GM21390 (cell line): Measurements from ENCODE around the gene MPZL1.

ENCODE experiments used
- ATAC-seq: cut with Tn5 transposase; IDR thresholded peaks from one replicate; pipeline ENCODE4 v1.9.1; 2021; ENCODE audit not compliant: unreplicated experiment

MPZL1 gene

DNA sequence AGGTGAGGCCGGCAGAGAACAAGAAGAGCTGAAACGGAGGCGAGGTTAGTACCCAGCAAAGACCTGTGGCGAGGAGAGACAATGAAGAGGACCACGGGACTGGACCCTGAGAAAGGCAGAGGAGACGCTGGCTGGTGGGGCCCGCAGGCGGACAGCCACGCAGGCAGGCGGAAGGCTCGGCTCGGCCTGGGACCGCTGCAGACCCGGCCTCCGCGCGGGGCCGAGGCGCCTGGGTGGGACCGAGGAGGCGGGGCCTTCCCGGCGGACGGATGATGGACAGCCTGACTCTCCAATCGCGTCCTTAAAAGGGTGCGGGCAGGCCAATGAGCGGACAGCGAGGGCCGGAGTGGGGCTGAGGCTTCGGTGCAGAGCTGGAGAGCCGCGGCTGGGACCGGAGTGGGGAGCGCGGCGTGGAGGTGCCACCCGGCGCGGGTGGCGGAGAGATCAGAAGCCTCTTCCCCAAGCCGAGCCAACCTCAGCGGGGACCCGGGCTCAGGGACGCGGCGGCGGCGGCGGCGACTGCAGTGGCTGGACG lies at the start of gene MPZL1:
Gene MPZL1, plus strand, starts transcription at position 366 of the 535 bp plus-strand sequence. CDS start 170 bp downstream, outside the sequence.
- ATAC-seq, result peak; percentile 89

DNA sequence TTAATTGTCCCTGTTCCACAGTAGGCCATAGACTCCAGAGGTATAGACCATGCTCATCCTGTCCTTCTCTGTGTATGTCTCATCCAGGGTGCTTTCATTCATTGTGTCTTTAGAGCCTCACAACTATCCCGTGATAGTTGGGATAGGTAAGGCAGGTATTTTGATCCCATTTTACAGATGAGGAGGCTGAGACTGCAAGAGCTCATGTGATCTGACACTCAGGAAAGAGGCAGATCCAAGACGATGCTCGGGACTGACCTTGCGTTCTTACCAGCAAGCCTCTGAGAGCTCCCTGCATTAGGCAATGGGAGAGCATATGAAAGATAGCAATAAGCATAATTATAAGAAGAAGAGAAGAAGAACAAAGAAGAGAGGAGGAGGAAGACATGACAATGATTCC lies 49.0 kb upstream of the MPZL1 start:
- ATAC-seq, result no peak

DNA sequence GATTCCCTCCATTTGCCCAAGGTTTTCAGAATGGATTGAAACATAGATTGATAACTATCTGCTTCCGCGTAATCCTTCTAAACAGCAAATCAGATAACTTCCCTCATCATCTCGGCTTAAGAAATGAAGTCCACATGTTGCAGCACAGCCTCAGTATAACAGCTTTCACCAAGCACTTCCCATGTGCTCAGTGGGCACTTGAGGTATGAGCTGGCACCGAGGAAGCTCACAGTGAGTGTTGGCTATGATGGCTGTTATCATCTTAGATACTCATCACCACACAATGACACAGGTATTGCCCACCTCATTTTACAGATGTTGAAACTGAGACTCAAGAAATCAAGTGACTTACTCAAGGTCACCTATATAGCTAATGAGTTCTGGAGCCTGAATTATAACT lies 48.5 kb upstream of the MPZL1 start:
- ATAC-seq, result no peak

DNA sequence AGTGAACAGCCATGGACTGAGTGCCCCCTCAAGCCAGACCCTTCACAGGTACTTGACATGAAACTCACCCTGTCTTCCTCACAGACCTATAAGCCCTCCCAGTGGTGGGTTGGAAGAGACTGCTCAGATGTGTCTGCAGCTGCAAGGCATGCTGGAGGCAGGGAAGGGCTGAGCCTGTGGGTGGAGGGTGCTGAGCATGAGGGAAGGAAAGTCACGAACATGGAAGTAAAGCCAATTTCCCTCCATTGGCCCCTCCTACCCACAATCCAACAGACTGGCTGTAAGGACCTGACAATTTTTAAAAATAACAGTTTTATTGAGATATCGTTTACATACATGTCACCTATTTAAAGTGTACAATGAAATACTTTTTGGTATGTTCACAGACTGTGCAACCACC lies 47.6 kb upstream of the MPZL1 start:
- ATAC-seq, result no peak

DNA sequence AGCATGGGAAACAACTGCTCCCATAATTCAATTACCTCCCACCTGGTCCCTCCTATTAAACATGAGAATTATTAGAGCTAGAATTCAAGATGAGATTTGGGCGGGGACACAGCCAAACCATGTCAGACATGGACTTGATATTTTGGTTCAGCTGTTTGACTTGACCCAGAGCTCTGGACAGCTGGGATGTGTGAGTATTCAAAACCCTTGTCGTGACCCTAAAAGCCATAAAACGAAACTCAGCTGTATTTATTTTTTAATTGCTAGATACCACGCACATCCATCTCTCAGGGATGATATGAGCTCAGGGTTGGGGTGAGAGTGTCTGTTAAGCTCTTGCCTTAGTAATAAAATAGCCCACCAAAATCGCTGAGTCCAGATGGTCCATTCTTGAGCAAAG lies 46.3 kb upstream of the MPZL1 start:
- ATAC-seq, result no peak

DNA sequence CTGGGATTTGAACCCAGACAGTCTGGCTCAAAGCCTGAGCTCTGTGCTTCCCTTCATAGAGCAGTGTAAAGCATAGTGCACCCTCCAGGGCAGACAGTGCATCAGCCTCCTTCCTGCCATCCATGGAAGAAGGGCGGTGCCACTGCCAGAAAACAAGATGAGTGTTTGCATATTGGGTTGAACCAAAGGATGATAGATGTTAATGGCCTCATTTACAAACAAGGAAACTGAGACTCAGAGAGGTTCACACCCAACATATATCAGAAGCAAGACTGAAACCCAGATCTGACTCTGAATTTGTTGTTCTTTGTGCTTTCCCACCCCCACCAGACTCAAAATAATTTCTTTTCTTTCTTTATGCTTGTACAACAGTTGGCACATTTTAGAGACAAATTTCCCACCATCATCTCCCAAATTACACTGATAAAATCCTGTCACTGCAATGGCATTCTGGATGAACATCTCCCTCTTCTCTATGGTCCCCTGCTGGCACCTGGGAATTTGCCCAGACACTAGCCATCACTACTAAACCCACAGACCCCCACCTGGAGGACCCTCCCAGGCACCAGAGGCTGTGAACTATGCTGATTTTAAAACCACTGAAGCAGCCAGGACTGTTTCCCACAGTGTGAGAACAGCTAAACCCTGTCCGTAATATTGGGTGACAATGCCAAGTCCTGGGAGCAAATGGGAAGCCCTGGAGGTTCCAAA lies 45.4 kb upstream of the MPZL1 start:
- ATAC-seq, result peak; percentile 70

DNA sequence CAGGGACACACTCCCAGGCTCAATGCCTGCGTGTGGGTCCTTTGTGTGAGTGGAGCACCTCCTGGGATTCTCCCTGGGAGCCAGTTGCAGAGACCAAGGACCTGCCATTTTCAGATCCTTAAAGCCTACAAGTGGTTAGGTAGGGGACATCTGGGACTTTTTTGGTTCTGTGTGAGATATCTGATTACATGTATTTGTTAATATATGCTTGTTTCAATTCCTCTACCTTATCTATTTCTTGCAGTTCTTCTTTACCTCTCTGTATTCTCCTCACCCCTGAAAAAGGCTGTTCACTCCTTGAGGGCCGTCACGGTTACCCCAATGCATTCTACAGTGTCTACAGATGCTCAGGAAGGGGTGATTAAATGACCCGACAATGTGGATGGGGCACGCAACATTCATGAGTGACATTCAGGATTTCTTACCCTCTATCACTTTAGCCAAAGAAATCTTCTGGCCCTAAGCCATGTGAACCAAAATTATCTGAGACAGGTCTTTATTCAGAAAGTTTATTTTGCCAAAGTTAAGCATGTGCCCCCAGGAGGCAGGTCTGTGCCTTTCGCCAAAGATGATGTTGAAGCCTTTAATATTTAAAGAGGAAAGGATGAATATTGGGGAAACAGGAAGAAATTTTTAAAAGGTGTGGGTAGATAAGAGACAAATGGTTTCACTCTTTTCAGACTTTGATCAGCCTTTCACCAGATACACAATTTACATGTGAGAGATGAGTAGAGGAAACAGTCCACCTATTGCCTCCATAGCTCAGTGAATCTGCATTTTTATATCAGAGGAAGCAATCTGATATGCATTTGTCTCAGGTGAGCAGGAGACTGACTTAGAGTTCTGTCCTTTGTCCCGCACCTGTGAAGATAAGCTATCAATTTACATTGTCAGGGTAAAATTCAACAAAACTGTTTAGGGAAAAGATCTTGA lies 44.6 kb upstream of the MPZL1 start:
- peak; percentile 36 for ATAC-seq

DNA sequence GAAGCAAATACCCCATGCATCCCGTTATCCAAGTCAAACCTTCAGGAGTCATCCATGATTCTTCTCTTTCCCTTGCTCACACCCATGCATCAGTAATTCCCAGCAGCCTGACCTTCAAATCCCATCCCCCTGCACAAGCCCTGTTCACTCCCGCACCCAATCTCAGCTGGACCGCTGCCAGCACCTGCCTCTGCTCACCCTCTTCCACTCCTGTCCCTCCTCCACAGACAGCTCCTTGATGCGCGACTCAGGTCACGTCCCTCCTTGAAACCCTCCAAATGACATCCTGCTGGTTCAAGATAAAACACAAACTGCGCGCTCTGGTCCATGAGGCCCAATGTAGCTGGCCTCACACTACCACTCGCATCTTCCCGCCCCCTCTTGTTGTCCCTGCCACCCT lies 43.4 kb upstream of the MPZL1 start:
- no peak for ATAC-seq

DNA sequence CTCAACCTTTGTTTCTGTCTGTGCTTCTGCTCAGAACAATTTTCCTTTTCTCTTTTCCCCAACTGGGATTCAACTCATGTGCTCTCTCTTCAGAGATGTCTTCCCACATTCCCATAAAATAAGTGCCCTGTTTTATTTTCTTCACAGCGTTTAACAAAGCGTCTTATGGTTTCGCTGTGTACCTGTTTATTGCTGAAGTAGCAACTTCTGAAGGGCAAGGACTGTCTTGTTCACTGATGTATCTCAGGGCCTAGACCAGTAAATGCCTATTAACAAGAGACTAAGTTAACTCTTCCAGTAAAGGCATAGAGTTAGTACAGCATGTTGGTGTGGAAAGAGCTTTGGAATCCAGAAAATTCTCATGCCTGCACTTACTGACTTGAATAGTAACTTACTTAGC lies 42.9 kb upstream of the MPZL1 start:
- no peak for ATAC-seq

DNA sequence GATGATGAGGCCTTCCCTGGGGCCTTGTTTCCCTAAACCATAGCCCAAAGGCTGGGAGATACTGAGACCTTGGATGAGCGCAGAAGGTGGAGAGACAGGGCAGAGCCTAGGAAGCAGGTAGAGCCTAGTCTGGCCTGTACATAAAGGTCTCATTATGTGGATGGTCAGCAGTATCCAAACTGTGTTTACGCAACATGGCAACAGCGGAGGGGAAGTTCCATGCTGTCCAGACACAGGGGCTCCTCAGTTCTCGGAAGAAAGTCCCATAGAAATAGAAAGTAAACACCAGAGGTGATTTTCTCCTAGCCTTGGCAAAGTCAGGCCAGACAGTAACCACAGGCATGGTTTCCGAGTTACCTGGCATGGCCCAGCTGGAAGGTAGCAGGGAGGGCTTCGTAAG lies 42.1 kb upstream of the MPZL1 start:
- no peak for ATAC-seq

DNA sequence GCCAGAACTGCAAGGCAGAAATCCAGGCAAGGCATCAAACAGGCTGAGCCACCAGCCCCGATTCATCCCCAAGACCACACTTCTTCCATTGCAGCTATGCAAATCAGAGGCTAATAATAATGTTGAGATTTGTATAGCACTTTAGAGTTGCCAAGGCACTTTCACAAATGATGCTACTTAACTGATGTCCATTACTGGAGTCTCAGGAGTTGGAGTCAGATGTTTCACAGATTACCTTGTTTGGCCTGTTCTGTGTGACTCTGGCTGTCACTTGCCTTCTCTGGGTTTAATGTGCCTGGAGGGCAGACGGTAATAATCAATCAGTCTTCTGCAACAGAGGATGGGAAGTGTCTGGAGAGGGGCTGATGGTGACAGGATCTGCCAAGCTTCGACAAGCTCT lies 40.8 kb upstream of the MPZL1 start:
- no peak for ATAC-seq

DNA sequence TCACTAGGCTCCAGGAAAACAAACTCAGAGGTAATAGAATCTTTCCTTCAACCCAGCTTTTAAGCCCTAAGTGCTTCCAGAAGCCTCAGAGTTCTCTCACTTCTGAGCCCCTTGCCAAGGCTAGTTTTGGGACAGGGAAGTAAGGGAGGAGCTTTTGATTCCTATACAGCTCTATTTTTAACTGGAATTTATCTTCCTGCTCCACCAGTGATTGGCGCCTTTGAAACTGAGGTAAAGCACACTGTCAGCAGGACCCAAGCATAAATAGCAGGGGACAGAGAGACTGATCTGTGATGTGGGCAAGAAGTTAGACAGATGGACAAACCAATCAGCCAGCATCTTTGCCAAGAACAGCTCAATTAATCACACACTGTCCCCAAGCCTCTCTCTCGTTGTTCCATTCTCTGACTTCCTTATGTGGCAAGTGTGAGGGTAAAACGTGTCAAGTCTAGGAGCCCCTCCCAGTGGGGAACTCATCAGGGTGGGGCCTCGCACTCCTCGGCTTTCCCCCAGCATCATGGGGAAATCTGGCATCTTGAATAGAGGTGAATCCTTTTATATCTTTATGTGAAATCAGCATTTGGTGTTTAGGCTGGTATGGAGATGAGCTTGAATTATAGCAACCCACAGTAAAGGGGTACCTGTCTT lies 40.2 kb upstream of the MPZL1 start:
- no peak for ATAC-seq

DNA sequence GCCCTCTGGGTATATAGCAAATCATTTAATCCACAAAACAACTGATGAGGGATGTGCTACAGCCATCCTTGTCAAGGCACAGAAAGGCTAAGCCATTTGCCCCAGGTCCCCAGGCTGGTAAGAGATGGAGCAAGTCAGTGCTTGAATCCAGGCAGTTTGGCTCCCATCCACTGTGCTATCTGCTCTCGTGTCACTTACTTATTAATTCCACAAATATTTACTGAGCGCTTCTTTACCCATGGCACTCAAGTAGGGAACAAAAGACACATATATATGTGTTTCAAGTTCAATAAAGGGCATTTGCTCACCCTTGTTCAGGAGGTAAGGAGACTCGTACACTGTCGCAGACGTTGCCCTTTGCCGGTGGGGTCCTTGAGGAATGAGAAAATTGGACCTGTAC lies 38.6 kb upstream of the MPZL1 start:
- no peak for ATAC-seq

DNA sequence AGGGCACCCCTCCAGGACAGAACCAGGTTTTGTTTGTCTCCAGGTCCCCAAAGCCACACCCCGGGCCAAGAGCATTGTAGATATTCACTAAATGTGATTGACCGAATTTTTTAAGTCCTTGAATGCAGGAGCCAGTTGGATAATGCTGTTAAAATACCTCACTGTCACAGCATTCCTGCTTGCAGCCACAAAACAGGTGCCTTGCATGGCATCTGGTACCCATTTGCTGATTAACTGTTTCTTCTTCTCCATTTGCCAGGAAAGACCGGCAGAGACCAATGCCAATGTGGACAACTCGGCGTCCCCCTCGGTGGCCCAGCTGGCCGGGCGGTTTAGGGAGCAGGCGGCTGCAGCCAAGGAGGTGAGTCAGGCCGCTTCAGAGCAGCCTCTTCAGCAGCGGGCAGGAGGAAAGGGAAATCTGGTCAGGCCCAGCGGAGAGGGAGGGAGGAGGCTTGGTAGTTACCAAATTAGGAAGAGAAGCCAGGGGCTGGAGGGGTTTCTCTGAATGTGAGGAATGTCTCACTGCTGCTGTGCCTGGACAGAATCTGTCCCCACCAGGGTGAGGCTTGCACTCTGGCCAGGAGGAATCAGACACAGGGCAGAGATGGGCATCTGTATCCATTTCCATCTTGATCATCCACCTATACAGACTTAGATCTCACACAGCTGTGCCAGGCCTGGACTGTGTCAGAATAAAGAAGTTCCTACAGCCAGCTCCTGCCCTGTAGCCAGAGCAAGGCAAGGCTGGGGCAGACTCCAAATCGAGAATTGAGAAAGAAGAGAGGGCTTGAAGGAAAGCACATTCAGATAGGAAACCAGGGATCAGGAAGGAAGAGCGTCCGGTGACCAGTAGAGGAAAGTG lies 37.9 kb upstream of the MPZL1 start:
- ATAC-seq, result no peak

DNA sequence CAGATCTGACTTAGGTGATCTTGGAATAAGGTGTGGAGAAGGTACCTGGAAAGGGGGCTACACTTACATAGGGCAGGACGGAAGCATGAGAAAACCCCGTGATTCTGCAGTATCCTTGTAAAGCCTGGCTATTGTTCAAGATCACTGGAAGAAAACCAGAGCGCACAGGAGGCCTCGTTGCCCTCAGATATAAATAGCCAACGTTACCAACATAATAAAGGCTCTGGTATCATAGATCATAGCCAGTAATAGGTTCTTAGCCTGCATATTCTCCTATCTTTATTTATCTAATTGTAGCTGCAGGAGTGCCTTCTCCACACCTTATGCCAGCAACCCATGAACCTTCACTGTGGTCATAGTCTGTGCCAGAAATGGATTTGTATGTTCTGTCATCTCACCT lies 35.9 kb upstream of the MPZL1 start:
- ATAC-seq, result no peak

DNA sequence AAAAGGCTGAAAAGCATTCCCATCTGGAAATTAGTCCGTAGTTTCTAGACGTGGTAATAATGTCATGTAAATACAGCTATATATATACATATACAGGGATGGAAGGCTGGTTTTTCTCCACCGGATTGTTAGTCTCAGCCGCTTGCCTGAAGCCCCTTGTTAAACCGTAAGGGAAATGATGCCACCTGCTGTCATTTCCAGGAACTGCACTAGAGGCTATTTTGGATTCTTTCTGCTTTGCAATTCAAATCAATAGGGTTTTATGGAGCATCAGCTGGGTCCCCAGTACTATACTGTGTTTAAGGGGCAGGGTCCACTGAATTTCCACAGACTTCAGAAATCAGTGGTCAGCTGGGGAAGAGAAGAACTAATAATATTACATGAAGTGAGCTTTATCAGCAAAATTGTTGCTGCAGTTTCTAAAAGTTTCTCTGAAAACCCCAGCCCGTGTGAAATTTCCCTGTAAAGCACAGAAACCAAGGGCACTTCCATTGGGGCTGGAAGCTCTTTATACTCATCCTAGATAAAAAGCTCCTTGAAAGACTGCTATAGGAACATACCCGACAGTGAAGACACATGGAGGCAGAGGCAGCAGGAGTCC lies 33.8 kb upstream of the MPZL1 start:
- ATAC-seq, result peak; percentile 74

DNA sequence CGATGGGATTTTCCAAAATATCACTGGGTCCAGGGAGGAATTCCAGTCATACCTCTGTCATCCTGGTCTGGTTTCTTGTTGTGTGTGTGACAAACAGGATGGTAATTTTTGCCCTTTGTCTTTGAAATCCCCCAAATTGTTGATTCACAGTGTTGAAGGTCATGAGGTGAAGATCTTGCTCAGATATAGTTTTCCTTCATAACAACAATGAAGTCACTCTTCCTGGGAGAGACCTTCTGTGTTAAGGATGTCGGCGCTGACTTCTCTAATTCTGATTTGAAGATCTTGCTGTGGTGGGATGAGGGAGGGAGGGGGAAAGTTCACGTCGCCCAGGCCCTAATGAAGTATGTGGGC lies 32.2 kb upstream of the MPZL1 start:
- ATAC-seq, result no peak

DNA sequence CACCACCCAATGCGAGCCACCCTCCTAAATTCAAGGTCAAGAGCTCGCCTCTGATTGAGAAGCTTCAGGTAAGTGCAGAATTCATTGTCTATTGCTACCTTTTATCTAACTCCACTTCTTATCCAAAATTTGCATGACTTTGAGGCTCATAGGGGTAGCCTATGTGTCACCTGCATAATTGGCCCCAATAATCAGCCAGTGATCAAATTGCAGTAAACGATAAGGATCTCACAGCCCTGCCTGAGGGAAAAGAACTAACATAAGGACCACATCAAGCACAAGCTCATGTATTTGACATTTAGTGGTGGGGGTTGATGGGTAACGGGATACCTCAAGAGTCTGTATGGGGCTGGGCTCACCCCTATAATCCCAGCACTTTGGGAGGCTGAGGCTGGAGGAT lies 31.7 kb upstream of the MPZL1 start:
- no peak for ATAC-seq

DNA sequence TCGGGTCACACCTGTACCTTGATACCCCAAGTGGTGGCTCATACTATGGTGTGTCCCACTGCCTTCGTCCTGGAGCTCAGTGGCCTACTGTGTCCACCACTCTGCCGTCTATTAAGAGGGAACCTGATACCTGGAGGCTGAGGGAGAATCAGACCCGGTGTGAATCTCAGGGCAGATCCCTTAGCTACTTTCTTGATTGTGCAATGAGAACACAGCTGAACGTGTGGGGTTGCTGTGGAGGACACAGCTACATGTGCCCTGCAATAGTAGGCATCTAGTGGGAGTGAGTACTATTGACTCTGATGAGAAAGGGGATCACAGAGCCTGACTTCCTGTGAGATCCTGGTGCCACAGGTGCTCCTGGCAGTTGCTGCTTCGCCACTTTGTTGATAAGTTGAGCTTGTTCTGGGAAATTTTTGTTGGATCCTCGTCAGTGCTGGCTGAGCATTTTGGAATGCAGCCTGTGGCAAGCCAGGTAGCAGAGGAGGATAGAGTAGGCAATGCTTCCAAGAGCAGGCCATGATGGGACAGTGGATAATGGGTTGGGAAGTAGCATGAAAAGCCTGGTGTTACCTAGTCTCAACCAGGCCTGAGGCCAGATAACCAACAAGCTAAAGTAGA lies 28.2 kb upstream of the MPZL1 start:
- ATAC-seq, result no peak

DNA sequence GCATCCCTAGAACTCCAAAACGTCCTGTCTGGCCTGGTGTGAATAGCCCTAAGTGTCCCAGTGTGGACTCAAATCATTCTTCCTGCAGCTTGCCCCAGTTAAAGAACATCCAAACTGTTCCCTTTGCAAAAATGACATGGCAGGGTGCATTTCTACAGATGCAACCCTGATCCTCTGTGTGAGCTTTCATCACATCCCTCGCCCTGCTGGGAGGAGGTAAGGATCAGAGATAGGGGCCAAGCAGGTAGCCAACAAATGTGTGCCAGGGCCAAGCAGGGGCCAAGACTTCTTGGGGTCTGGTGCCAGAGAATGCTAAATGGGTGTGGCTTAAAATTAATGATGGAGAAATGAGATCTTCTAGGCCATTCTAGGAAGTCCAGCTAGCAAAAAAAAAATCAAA lies 27.1 kb upstream of the MPZL1 start:
- ATAC-seq, result no peak
